Tibial artery (tissue), 4 donors: ENCODE data around the gene KYAT1.
"Not testable (repeated sequence)": the region's sequence is repeated elsewhere in the genome, so short reads cannot be mapped to it uniquely, and the experiment has no call there.

Experiments
- DNase-seq, 2 donors: peaks; one replicate each; pipeline ENCODE4 v3.0.0-alpha.2; 2019
- H3K27ac ChIP-seq, 2 donors: fragments of 200-600 bp; sonication (generic) in 1 of 2; 1 replicate in 1 of 2; 2 replicates in 1 of 2; pipeline ENCODE4 v1.5.1; 2018 to 2019; ENCODE audit warnings: mild to moderate bottlenecking in 1 of 2
- H3K27me3 ChIP-seq, 2 donors: fragments of 200-600 bp; sonication (generic) in 1 of 2; one replicate each; pipeline versions ENCODE4 v1.5.1 to v1.6.0; 2016 to 2019
- H3K36me3 ChIP-seq, 3 donors: fragments of 200-600 bp; sonication (generic) in 2 of 3; one replicate each; pipeline ENCODE4 v1.5.1; 2016 to 2019; ENCODE audit warnings: mild to moderate bottlenecking in 2 of 3
- H3K4me1 ChIP-seq, 4 donors: fragments of 200-600 bp; sonication (generic) in 2 of 4; 1 replicate in 3 of 4; 2 replicates in 1 of 4; pipeline ENCODE4 v1.5.1; 2016 to 2019
- H3K4me3 ChIP-seq, 2 donors: fragments of 200-600 bp; sonication (generic) in 1 of 2; 1 replicate in 1 of 2; 2 replicates in 1 of 2; pipeline ENCODE4 v1.5.1; 2018 to 2019; ENCODE audit warnings: mild to moderate bottlenecking in 2 of 2
- H3K9me3 ChIP-seq, 3 donors: fragments of 200-600 bp; sonication (generic) in 1 of 3; one replicate each; pipeline ENCODE4 v1.5.1; 2016 to 2019
- CTCF ChIP-seq, 2 experiments: fragments of 200-600 bp in 1 of 2; fragments of 450-650 bp in 1 of 2; IDR thresholded peaks; one replicate each; pipeline ENCODE4 v1.5.1; 2017 to 2019; ENCODE audit warnings: antibody characterized with exemption in 2 of 2, mild to moderate bottlenecking in 1 of 2, moderate library complexity in 1 of 2
- intact Hi-C: fragments of 100-400 bp; cut with DNase I; formaldehyde crosslinking; loops from one replicate; pipeline ENCODE4 v1.15.0; 2023; ENCODE audit warnings: low total_unique reads

The KYAT1 gene

GRCh38 chr9:128851779-128852600 lies 29.8 kb downstream of the KYAT1 start:
- intact Hi-C loops: loop anchor here (10.0 kb wide), 1 partner anchor 173 kb away; the partner anchor contains the start of gene SH3GLB2
- not testable (repeated sequence) for H3K9me3 ChIP-seq, H3K27me3 ChIP-seq, H3K4me3 ChIP-seq, H3K36me3 ChIP-seq, DNase-seq, H3K27ac ChIP-seq, H3K4me1 ChIP-seq
- peak; percentile 62 to 86 for TF ChIP-seq CTCF (IDR thresholded peaks at IDR 0.05)

DNA sequence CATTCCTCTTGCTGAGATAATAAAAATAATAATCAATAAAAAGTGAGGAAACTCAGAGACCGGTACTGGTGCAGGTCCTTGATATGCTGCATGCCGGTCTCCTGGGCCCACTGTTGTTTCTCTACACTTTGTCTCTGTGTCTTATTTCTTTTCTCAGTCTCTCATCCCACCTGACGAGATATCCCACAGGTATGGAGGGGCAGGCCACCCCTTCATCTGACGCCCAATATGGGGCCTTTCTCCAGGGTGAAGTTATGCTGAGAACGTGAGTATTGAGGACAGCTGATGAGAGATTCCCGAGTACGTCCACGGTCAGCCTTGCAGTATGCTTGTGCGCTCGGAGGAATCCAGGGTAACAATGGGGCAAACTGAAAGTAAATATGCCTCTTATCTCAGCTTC lies 30.7 kb downstream of the KYAT1 start:
- intact Hi-C loops: loop anchor here (10.0 kb wide), 1 partner anchor 174 kb away; the partner anchor contains the start of gene SH3GLB2
- H3K36me3 ChIP-seq, H3K27ac ChIP-seq, H3K4me1 ChIP-seq, H3K9me3 ChIP-seq, DNase-seq, H3K27me3 ChIP-seq, H3K4me3 ChIP-seq: not testable (repeated sequence)

DNA sequence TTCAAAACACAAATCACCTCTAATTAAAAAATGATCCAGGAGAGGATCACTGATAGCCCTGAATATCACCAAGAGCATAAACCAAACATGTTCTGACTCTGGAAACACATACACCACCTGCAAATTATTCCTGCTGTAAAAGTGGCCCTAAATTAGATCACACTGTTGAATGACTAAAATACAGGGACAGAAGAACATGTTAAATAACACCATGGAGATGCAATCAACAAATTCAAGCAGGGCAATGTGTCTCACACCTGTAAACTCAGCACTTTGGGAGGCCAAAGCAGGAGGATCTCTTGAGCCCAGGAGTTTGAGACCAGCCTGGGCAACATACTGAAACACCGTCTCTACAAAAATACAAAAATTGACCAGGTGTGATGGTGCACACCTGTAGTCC lies 33.9 kb downstream of the KYAT1 start:
- TF ChIP-seq CTCF (IDR thresholded peaks at IDR 0.05): no peak
- intact Hi-C loops: loop anchor here (5.0 kb wide), 1 partner anchor 84 kb away; no protein-coding TSS in a partner anchor
- peaks cover 0 to 13% (median 0%) of the 10 kb centered on the region in 3 donors for H3K36me3 ChIP-seq
- H3K4me3 ChIP-seq: no peak overlapping the region
- H3K4me1 ChIP-seq: peaks cover 0 to 9% (median 0%) of the 10 kb centered on the region in 4 donors
- no peaks in the 10 kb centered on the region for H3K9me3 ChIP-seq
- no peaks in the 10 kb centered on the region for H3K27me3 ChIP-seq
- no peak for DNase-seq
- H3K27ac ChIP-seq: no peak overlapping the region

DNA sequence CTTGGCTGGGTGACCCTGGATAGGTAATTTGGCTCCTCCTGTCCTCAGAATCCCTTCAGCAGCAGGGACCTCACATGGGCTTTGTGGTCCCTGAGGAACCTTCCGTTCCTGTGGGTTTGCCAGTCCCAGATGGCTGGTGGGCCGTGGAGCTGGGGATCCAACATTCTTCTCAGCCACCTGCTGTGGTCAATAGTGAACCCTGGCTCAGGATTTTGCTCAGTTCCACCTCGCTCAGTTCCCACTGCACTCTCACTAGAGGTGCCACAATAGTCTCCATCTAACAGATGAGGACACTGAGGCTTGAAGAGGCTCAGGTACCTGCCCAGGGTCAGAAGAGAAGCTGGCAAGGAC lies 35.1 kb downstream of the KYAT1 start:
- Histone ChIP-seq H3K4me3 (no peak overlapping the region), H3K27me3 (no peaks in the 10 kb centered on the region), H3K36me3 (peaks cover 0 to 24% (median 6%) of the 10 kb centered on the region in 3 donors), H3K27ac (no peak overlapping the region), H3K4me1 (peaks cover 0 to 9% (median 0%) of the 10 kb centered on the region in 4 donors), H3K9me3 (no peaks in the 10 kb centered on the region)
- DNase-seq: no peak
- TF ChIP-seq CTCF (IDR thresholded peaks at IDR 0.05): no peak
- intact Hi-C loops: loop anchor here (5.0 kb wide), 1 partner anchor 86 kb away; no protein-coding TSS in a partner anchor

DNA sequence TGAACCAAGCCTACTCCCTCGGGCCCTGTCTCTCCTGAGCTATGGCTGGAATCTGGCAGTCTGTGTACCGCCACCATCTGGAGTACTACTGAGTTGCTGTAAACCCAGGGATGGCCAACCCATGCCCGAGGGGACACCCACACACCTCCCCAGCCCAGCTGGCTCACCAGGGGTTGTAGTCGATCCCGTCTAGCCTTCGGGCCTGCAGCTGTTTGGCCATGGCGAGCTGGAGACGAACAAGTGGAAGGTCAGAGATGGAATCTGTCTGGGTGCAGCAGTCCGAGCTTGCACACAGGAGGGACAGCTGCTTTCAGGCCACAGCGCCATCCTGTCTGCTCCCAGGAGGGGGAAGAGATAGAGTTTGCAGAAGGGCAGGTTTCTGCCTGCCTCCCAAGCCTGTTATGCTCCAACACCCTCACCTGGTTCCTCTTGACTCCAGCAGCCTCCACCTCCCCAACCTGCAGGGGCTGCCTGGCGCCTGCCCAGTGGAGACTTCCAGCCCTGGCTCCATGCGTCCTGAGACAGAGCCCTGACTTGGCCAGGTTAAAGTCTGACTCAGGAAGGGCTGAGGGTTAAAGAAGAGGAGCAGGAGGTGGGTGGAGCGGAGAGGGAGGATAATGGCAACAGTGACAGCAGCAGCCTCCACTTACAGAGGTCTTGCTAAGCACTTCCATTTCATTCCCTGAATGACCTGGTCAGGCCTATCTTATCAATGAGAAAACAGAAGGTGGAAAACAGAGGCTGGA lies 36.4 kb downstream of the KYAT1 start:
- Histone ChIP-seq H3K36me3 (peaks cover 3 to 24% (median 6%) of the 10 kb centered on the region in 3 donors), H3K9me3 (no peaks in the 10 kb centered on the region), H3K27me3 (no peaks in the 10 kb centered on the region), H3K4me1 (peaks cover 0 to 9% (median 0%) of the 10 kb centered on the region in 4 donors), H3K4me3 (no peak overlapping the region), H3K27ac (no peak overlapping the region)
- intact Hi-C loops: loop anchor here (5.0 kb wide), 1 partner anchor 87 kb away; no protein-coding TSS in a partner anchor
- TF ChIP-seq CTCF (IDR thresholded peaks at IDR 0.05): no peak
- DNase-seq: no peak

DNA sequence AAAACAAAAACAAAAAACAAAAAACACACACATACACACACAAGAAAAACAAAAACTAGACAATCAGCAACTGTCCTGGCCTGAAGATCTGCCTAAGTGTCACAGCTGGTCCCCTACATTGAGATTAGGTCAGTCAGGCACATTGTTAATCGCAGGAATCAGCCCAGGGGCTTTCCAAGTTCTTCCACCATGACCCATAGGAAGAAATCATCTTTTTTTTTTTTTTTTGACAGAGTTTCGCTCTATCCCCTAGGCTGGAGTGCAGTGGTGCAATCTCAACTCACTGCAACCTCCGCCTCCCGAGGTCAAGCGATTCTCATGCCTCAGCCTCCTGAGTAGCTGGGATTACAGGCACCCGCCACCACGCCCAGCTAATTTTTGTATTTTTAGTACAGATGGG lies 38.6 kb downstream of the KYAT1 start:
- H3K9me3 ChIP-seq, H3K4me1 ChIP-seq, intact Hi-C loops, H3K4me3 ChIP-seq, H3K27ac ChIP-seq, H3K27me3 ChIP-seq, DNase-seq: not testable (repeated sequence)
- peaks cover 3 to 33% (median 6%) of the 10 kb centered on the region in 3 donors for H3K36me3 ChIP-seq
